Gastrocnemius medialis (tissue), 4 donors: ENCODE measurements around the gene ABCA8. TPM values are rescaled to one million over a fixed set of nuclear protein-coding genes. Genes with fewer than 3 reads are reported as not detected.
"Not testable (repeated sequence)": the region's sequence is repeated elsewhere in the genome, so short reads cannot be mapped to it uniquely, and the experiment has no call there.

ENCODE experiments used
- ATAC-seq, 2 donors: fragments of 150-250 bp; one replicate each; pipeline ENCODE4 v1.9.1; 2016
- DNase-seq, 2 donors: peaks; one replicate each; pipeline ENCODE4 v3.0.0-alpha.2; 2019
- H3K27ac ChIP-seq, 4 donors: fragments of 200-600 bp; sonication (generic); 1 replicate in 1 of 4; 2 replicates in 3 of 4; pipeline ENCODE4 v1.5.1; 2016 to 2018; ENCODE audit warnings: mild to moderate bottlenecking in 2 of 4, moderate library complexity in 1 of 4
- H3K27me3 ChIP-seq, 3 donors: fragments of 200-600 bp; sonication (generic) in 2 of 3; 1 replicate in 1 of 3; 2 replicates in 2 of 3; pipeline versions ENCODE4 v1.5.1 to v1.6.0; 2016 to 2019; ENCODE audit warnings: mild to moderate bottlenecking in 1 of 3, moderate library complexity in 1 of 3
- H3K36me3 ChIP-seq, 2 donors: fragments of 200-600 bp; sonication (generic) in 1 of 2; one replicate each; pipeline ENCODE4 v1.5.1; 2017 to 2018
- H3K4me1 ChIP-seq, 2 donors: fragments of 200-600 bp; sonication (generic) in 1 of 2; one replicate each; pipeline ENCODE4 v1.5.1; 2016 to 2017; ENCODE audit warnings: mild to moderate bottlenecking in 2 of 2
- H3K4me3 ChIP-seq, 4 donors: fragments of 200-600 bp; sonication (generic) in 3 of 4; 1 replicate in 1 of 4; 2 replicates in 3 of 4; pipeline ENCODE4 v1.5.1; 2016 to 2019; ENCODE audit warnings: mild to moderate bottlenecking in 2 of 4
- H3K9me3 ChIP-seq, 3 donors: fragments of 200-600 bp; sonication (generic) in 2 of 3; 1 replicate in 1 of 3; 2 replicates in 2 of 3; pipeline ENCODE4 v1.5.1; 2016 to 2019
- CTCF ChIP-seq, 5 experiments: fragments of 450-650 bp in 3 of 5; fragments of 200-600 bp in 2 of 5; sonication (generic) in 2 of 5; IDR thresholded peaks in 4 of 5; conservative IDR thresholded peaks in 1 of 5; 1 replicate in 4 of 5; 2 replicates in 1 of 5; pipeline ENCODE4 v1.5.1; 2016 to 2019; ENCODE audit warnings: antibody characterized with exemption in 5 of 5, mild to moderate bottlenecking in 3 of 5, moderate library complexity in 3 of 5
- POLR2A ChIP-seq, 2 donors: fragments of 450-650 bp; IDR thresholded peaks; one replicate each; pipeline ENCODE4 v1.6.1; 2017; ENCODE audit warnings: antibody characterized with exemption in 2 of 2, mild to moderate bottlenecking in 2 of 2, moderate library complexity in 2 of 2
- in situ Hi-C, 4 donors: fragments of 200-750 bp; cut with MboI; loops; one replicate each; pipeline versions ENCODE4 v1.15.0 to v1.8.0; 2017; ENCODE audit warnings: low sequenced_read_pairs in 4 of 4
- intact Hi-C: fragments of 100-400 bp; cut with DNase I; formaldehyde crosslinking; loops from one replicate; pipeline ENCODE4 v1.15.1; 2023; ENCODE audit warnings: low total_unique reads
- total RNA-seq, 4 donors: library from RNA; depleted of rRNA; stranded (reverse); fragments of >200 nt; gene quantifications; one replicate each; pipeline versions ENCODE4 v1.1.0 to v1.2.3, GENCODE V29; 2016

The ABCA8 gene
- 10 to 100 TPM in 3 of 4 donors, 1 to 10 TPM in 1; 8.4 to 24.9 (median 21.7) TPM for total RNA-seq

GRCh38 chr17:68955181-68955841 is at the start of gene ABCA8:
Gene ABCA8 (minus strand): TSS chr17:68955392. CDS start chr17:68942034, 13,358 bp downstream.
- intact Hi-C loops, result no loop called here
- Histone ChIP-seq H3K9me3 (no peaks in the 10 kb centered on the region), H3K4me3 (peak within 1 kb of the TSS; percentile 36 to 43 (median 40)), H3K27ac (peak within 1 kb of the TSS; percentile 7 to 55 (median 40)), H3K4me1 (no peaks in the 10 kb centered on the region), H3K36me3 (no peaks in the 10 kb centered on the region), H3K27me3 (no peaks in the 10 kb centered on the region)
- no peak for ATAC-seq
- no peak for TF ChIP-seq POLR2A (IDR thresholded peaks at IDR 0.05)
- TF ChIP-seq CTCF (IDR thresholded peaks at IDR 0.05 in 4 of 5, conservative IDR thresholded peaks at IDR 0.05 in 1 of 5), result no peak
- in situ Hi-C loops, result no loop called here
- no peak for DNase-seq

GRCh38 chr17:69004759-69005158 is 49.6 kb upstream of the ABCA8 start:
- in situ Hi-C loops, H3K27ac ChIP-seq, DNase-seq, H3K4me1 ChIP-seq, intact Hi-C loops, ATAC-seq, H3K27me3 ChIP-seq, H3K9me3 ChIP-seq, H3K4me3 ChIP-seq: not testable (repeated sequence)
- peaks cover 0 to 37% of the 10 kb centered on the region in 2 donors for H3K36me3 ChIP-seq

GRCh38 chr17:68999743-69000142 is 44.6 kb upstream of the ABCA8 start:
- H3K27me3 ChIP-seq, ATAC-seq, intact Hi-C loops, DNase-seq, H3K4me3 ChIP-seq, H3K27ac ChIP-seq, H3K9me3 ChIP-seq, H3K4me1 ChIP-seq, H3K36me3 ChIP-seq, in situ Hi-C loops: not testable (repeated sequence)

GRCh38 chr17:68993112-68993511 is 37.9 kb upstream of the ABCA8 start:
- Histone ChIP-seq H3K27ac (no peak overlapping the region), H3K36me3 (peaks cover 0 to 28% of the 10 kb centered on the region in 2 donors), H3K27me3 (no peaks in the 10 kb centered on the region), H3K4me1 (no peaks in the 10 kb centered on the region), H3K9me3 (no peaks in the 10 kb centered on the region), H3K4me3 (no peak overlapping the region)
- TF ChIP-seq CTCF (IDR thresholded peaks at IDR 0.05 in 4 of 5, conservative IDR thresholded peaks at IDR 0.05 in 1 of 5), result no peak
- no peak for TF ChIP-seq POLR2A (IDR thresholded peaks at IDR 0.05)
- peak in 1 of 2 donors; percentile 24 for ATAC-seq
- in situ Hi-C loops (no loop called here), intact Hi-C loops (no loop called here)
- DNase-seq, result no peak

GRCh38 chr17:68987966-68988365 is 32.8 kb upstream of the ABCA8 start:
- Histone ChIP-seq H3K4me1 (no peaks in the 10 kb centered on the region), H3K27ac (no peak overlapping the region), H3K9me3 (no peaks in the 10 kb centered on the region), H3K36me3 (peaks cover 0 to 37% of the 10 kb centered on the region in 2 donors), H3K4me3 (no peak overlapping the region), H3K27me3 (no peaks in the 10 kb centered on the region)
- ATAC-seq, result no peak
- DNase-seq, result no peak
- intact Hi-C loops, result no loop called here
- in situ Hi-C loops, result no loop called here
- no peak for TF ChIP-seq CTCF (IDR thresholded peaks at IDR 0.05 in 4 of 5, conservative IDR thresholded peaks at IDR 0.05 in 1 of 5)
- no peak for TF ChIP-seq POLR2A (IDR thresholded peaks at IDR 0.05)
